GM19099 (cell line): ENCODE measurements around the gene MTX1.

ENCODE experiments used
- POLR2A ChIP-seq: IDR thresholded peaks from 3 replicates; pipeline ENCODE4 v1.6.1; 2011; ENCODE audit warnings: low read depth; ENCODE audit not compliant: insufficient read length; ENCODE audit errors: extremely low read depth

MTX1 gene

GRCh38 chr1:155173478-155174323, 34.8 kb upstream of the MTX1 start, which contains the start of gene TRIM46:
TSS of gene TRIM46 (plus strand) at chr1:155173849. CDS start at chr1:155173967, 118 bp downstream.
- TF ChIP-seq POLR2A = no peak

GRCh38 chr1:155174324-155175280, 33.9 kb upstream of the MTX1 start:
- TF ChIP-seq POLR2A = no peak

GRCh38 chr1:155175281-155175926, 33.1 kb upstream of the MTX1 start:
- no peak for TF ChIP-seq POLR2A

GRCh38 chr1:155175927-155176371, 32.5 kb upstream of the MTX1 start:
- TF ChIP-seq POLR2A = no peak

- TF ChIP-seq POLR2A = no peak
Observed at GRCh38 chr1:155176544-155177071, 31.9 kb upstream of the MTX1 start.

- no peak for TF ChIP-seq POLR2A
Observed at GRCh38 chr1:155177192-155177917, 31.1 kb upstream of the MTX1 start.

GRCh38 chr1:155177918-155178281, 30.6 kb upstream of the MTX1 start:
- TF ChIP-seq POLR2A = no peak

GRCh38 chr1:155178441-155179111, 29.9 kb upstream of the MTX1 start:
- no peak for TF ChIP-seq POLR2A

GRCh38 chr1:155179112-155180031, 29.1 kb upstream of the MTX1 start:
- TF ChIP-seq POLR2A = no peak

GRCh38 chr1:155181371-155182051, 27.0 kb upstream of the MTX1 start:
- no peak for TF ChIP-seq POLR2A

GRCh38 chr1:155182052-155182550, 26.4 kb upstream of the MTX1 start:
- no peak for TF ChIP-seq POLR2A

- no peak for TF ChIP-seq POLR2A
Observed at GRCh38 chr1:155183775-155184221, 24.7 kb upstream of the MTX1 start.
